Fibroblast of the aortic adventitia (primary cell): Measurements from ENCODE around the gene FAM177B. TPM values are rescaled to one million over a fixed set of nuclear protein-coding genes. Genes with fewer than 3 reads are reported as not detected.
A peak's percentile ranks its signal among the peaks of the same experiment; 100 is the strongest.

ENCODE experiments used
- DNase-seq: peaks from one replicate; pipeline ENCODE4 v3.0.0-alpha.2; 2010; ENCODE audit warnings: low read depth
- H3K4me3 ChIP-seq: 2 replicates; pipeline ENCODE4 v1.5.1; 2011; ENCODE audit warnings: low read depth, mild to moderate bottlenecking, control low read depth, low read length, moderate library complexity
- total RNA-seq: library from RNA; depleted of rRNA; stranded (reverse); fragments of >200 nt; gene quantifications from 2 replicates; pipeline ENCODE4 v1.2.3, GENCODE V29; 2012; ENCODE audit warnings: low replicate concordance
- TF ChIP-seq, protein P1 (sequence below): IDR thresholded peaks from 2 replicates; pipeline ENCODE4 v1.5.1; 2011; ENCODE audit warnings: mild to moderate bottlenecking, low read length, control low read depth, inconsistent platforms; ENCODE audit not compliant: insufficient read depth

The FAM177B gene
- total RNA-seq, result not detected in 2 replicates

DNA sequence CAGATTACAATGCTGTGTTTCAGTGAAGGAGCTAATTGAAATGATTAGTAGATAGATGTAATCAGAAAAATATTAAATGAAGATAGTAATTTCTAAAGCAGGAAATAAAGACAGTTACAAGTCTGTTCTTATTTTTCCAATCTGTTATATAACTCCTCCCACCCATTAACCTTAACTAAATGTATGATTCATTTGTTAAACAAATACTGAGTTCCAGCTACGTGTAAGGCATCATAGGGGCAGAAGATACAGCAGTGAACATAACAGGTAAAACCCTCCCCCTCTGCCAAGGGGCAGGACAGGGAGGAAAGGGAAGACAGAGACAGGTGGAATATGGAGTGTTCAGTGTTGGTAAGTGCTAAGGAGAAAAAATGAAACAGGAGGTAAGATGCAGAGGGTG, at the start of gene FAM177B:
Gene FAM177B (plus strand): TSS at position 231 of the 400 bp plus-strand sequence. CDS start 9,344 bp downstream, outside the sequence.
- H3K4me3 ChIP-seq, result no peak within 1 kb of the TSS
- TF ChIP-seq, protein P1, sequence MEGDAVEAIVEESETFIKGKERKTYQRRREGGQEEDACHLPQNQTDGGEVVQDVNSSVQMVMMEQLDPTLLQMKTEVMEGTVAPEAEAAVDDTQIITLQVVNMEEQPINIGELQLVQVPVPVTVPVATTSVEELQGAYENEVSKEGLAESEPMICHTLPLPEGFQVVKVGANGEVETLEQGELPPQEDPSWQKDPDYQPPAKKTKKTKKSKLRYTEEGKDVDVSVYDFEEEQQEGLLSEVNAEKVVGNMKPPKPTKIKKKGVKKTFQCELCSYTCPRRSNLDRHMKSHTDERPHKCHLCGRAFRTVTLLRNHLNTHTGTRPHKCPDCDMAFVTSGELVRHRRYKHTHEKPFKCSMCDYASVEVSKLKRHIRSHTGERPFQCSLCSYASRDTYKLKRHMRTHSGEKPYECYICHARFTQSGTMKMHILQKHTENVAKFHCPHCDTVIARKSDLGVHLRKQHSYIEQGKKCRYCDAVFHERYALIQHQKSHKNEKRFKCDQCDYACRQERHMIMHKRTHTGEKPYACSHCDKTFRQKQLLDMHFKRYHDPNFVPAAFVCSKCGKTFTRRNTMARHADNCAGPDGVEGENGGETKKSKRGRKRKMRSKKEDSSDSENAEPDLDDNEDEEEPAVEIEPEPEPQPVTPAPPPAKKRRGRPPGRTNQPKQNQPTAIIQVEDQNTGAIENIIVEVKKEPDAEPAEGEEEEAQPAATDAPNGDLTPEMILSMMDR, result no peak
- no peak for DNase-seq

DNA sequence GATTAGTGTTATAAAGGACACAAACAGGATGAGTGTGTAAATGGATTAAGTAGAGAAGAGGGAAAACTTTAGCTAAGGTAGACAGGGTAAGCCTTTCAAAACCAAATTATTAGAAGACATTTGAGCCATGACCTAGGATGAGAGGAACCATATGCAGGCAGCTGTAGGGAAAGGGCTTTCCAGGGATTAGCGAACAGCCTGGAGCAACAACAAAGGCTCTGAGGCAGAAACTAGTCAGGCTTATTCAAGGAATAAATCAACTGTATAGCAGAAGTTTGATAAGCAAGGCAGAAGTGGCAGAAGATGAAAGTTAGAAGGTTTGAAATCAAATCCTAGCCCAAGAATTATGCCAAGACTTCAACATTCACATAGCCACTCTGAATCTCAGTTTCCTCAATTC, 46.0 kb upstream of the FAM177B start:
- TF ChIP-seq, protein P1, result no peak
- DNase-seq, result no peak

DNA sequence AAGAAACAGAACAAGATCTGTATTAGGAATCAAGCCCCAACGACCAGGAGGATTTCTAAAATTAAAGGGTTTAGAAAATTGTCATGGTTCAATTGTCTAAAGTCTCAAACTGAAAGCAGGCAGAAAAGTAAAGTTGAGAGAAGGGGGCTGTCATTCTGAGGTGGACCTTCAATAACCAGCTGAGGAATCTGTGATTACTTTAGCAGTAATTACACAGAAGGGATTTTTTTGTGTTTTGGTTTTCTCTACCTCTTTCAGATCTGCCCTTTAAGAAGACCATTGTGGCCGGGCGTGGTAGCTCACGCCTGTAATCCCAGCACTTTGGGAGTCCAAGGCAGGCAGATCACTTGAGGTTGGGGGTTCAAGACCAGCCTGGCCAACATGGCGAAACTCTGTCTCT, 42.1 kb upstream of the FAM177B start:
- no peak for DNase-seq

More for the DNA sequence above, 46.0 kb upstream of the FAM177B start:
- no peak overlapping the region for H3K4me3 ChIP-seq

DNA sequence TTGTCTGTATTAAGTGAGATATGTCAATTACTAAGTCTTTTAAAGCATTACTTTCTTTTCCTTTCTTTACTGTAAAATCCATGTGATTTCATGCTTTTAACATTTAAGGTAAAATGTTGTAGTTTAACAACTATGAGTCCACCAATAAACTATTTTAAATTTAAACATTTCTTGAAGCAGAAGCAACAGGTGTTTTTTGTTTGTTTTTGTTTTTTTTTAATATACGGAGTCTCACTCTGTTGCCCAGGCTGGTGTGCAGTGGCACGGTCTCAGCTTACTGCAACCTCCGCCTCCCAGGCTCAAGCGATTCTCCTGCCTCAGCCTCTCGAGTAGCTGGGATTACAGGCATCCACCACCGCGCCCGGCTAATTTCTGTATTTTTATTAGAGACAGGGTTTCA, 40.3 kb upstream of the FAM177B start:
- TF ChIP-seq, protein P1, result no peak
- DNase-seq, result no peak
- no peak overlapping the region for H3K4me3 ChIP-seq

More for the DNA sequence above, 42.1 kb upstream of the FAM177B start:
- H3K4me3 ChIP-seq, result no peak overlapping the region
- TF ChIP-seq, protein P1, result no peak

DNA sequence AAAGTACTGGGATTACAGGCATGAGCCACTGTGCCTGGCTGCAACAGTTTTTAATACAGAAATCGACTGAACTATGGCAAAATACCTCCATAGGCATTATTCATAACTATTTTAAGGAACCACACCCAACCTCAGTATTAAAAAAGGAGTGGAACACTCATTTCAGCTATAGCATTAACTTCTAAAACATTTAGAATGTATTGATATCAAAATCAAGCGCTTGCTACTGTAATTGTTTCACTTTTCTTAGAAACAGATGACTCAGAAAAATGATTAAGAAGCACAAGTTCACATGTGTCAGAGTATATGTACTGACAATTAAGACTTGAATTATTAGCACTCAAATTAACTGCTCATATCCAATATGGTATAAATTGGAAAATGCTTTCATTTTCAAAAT, 39.8 kb upstream of the FAM177B start:
- TF ChIP-seq, protein P1, result no peak
- no peak overlapping the region for H3K4me3 ChIP-seq
- DNase-seq, result no peak

DNA sequence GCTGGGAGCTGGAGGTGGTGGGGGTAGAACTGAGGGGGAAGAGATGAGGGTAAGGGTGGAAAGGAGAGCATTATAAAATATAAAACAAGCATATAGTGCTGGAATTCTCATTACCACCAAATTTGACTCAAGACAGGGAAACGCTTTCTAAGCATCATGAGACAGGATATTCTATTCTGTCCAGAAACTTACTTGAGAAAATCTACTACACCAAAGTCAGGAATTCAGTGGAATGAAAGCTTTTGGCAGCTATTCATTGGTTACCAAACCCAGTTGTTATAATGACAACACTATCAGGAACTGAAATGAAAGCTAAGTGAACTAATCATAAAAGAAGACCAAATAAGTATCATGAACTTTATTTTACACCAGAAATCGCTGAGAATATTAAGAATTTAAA, 39.2 kb upstream of the FAM177B start:
- no peak overlapping the region for H3K4me3 ChIP-seq
- DNase-seq, result peak; percentile 80
- TF ChIP-seq, protein P1, result no peak

DNA sequence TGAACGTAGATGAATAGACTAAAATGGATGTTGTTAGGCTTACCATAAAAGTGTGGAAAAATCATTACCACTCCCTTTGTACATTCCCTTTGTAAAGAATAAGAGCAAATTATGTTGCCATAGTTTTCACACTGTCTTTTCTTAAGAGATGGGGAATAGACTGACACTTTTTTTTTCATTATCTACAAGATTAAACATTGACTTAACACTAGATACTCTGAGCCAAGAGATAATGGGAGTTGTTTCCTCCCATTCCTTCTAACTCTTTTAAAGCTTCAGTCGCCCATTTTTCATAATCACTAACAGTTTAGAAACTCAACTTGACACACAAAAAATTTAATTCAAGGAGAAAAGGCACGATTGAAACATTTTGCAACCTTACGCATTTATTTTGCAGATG, 34.8 kb upstream of the FAM177B start:
- no peak overlapping the region for H3K4me3 ChIP-seq
- TF ChIP-seq, protein P1, result no peak
- no peak for DNase-seq
